ENCODE measurements around the gene CDK8.
"Not testable (repeated sequence)": the region's sequence is repeated elsewhere in the genome, so short reads cannot be mapped to it uniquely, and the experiment has no call there.

The CDK8 gene

GRCh38 chr13:26253787-26254582, at the start of gene CDK8:
TSS of gene CDK8 (plus strand) at chr13:26254129. CDS start at chr13:26254642, 513 bp downstream.
- DNase-seq = peak; percentile 83

GRCh38 chr13:26208287-26208686, 45.6 kb upstream of the CDK8 start:
- no peak for DNase-seq

DNA sequence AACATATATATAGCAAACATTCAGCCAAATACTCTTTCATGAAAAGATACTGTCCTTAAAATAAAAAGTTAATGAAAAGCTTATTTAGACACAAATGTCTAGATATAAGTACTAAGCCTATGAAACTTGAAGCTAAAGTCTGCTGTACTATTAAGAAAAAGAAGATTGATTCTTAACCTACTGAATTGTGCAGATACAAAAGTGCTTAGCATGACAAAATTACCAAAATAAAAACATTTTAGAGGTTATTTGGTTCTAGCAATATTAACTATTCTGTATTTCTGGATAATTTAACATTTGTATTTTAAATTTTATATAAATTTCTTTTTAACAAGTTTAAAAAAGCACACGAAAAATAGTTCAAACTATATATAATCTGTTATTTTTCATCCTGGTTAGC, 40.6 kb upstream of the CDK8 start:
- DNase-seq = no peak

GRCh38 chr13:26213982-26214381, 39.9 kb upstream of the CDK8 start:
- no peak for DNase-seq

- no peak for DNase-seq
Measured at GRCh38 chr13:26216042-26216441, 37.9 kb upstream of the CDK8 start.

DNA sequence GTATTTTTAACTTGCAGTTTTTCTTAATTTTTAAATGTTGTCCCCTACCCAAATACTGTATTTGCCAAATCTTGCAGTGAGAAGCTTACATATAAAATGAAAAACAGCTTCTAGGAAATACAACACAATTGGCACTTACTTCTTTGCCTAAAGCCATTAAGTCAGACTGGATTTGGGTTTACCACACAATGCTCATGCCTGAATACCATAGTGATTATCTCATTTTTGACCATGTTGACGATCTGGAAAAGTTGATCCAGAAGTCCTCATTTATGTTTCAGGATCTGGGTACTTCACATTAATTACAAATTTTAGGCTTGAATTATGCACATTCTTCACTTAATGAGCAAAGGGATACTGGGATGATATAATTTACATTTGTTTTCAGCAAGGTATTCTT, 34.2 kb upstream of the CDK8 start:
- DNase-seq = no peak

DNA sequence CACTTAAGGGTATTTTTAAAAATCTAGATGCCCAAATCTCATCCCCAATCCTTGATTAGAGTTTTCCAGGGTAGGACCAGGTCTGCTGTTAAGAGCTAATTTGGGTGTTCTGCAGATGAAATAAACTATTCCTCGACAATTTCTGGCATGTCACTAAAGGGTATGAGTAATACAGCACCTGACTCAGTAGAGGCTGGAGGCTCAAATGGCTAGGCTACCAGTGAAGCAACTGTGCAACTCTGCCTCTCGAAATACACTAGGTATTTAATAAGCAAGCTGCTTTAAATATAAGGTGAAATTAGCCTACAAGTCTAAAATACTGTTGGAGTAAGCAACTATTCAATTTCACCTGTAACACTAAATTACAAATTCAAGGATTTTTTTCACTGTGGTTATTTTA, 33.4 kb upstream of the CDK8 start:
- no peak for DNase-seq

DNA sequence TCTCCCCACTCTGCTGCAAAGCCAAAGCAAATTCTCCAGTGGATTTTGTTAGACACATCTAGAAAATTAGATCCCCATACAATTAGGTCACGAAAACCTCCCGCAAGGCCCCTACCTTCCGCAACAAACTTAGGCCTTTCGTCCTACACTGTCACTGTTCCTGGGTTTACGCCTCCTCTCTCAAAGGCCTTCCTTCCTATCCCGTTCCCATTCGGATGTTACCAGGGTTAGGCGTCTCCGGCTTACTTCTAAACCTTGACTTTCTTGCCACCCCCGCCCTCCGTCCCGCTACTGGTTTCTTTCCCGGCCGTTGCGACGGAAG, 32.6 kb upstream of the CDK8 start:
- DNase-seq = no peak

GRCh38 chr13:26221721-26222519, 32.0 kb upstream of the CDK8 start, which contains the start of gene RNF6:
TSS of gene RNF6 (minus strand) at chr13:26222314. CDS start at chr13:26219649, 2,665 bp downstream.
- DNase-seq = peak; percentile 91

GRCh38 chr13:26222520-26223046, 31.3 kb upstream of the CDK8 start:
- DNase-seq = peak; percentile 74

GRCh38 chr13:26225896-26226617, 27.9 kb upstream of the CDK8 start:
- DNase-seq = no peak

- no peak for DNase-seq
Measured at GRCh38 chr13:26227166-26227971, 26.6 kb upstream of the CDK8 start.

DNA sequence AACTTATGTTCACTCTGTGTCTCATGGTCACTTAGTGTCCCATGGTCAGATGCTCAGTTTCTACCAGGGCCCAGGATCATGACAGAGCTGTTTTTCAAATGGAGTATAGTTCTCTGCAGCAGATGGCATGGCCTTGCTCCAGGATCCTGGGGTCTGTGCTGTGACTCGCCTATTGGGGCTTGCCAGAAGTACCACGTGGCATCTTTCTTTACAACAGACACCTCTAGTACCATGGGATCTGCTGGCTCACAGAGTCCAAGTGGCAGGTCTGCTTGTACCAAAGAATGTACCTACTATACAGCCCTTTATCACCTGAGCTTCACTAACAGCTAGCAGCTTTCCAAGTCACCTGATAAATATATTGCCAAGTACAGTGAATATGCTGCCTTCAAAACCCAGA, 25.8 kb upstream of the CDK8 start:
- peak; percentile 86 for DNase-seq

DNA sequence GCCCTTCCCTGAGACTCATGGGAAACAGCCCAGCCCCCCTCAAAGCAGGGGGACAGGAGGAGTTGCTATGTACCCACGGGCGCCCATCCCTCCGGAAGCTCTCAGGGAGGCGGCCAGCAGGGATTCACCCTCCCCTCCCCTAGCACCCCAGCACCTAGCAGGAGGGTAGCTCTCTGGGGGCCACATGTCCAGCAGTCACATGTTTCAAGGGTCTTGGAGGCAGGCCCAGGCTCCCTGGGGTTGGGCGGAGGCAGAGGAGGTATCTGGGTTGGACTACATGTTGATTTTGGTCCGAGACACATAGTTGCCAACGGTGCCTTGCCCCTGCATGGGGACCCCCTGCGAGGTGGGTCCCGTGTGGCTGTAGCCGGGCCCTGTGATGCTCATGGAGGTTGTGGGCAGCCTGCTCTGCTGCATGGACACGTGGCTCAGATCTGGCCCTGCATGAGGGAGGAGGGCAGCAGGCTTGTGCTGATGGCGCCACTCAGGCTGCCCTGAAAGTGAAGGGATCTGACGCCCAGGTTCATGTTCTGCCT, 24.8 kb upstream of the CDK8 start:
- DNase-seq = no peak

DNA sequence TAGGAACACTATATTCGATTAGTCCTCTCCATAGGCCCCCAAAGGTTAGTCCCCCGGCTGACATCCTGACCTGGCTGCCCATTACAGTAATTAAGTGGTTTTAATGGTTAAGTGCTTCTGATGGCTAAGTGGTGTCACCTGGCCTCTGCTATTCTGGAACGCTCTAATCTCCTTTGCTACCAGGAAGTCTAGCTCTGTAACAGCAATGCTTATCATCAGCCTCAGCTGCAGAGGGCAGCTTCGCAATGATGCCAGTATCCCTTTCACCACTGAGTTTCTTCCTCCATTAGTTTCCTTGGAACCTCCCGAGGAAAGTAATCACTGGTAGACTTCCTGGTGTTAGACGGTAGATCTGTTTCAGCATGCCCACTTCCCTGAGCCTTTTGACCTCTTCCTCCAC, 23.2 kb upstream of the CDK8 start:
- no peak for DNase-seq

DNA sequence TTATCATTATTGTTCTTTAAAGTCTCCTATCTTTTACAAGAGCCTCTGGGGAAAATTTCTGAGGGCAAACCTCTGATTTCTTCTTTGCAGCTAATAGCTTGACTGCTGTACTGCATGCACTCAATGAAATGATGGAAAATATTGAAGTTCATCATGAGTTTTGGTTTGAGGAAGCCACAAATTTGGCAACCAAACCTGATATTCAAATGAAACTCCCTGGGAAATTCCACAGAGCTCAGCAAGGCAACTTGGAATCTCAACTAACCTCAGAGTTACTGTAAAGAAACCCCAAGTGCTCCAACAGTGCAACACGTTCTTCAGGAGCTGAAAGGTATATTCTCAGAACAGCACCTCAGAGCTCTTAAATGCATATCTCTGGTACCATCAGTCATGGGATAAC, 17.6 kb upstream of the CDK8 start:
- DNase-seq = no peak

- DNase-seq = no peak
Measured at GRCh38 chr13:26246154-26246553, 7.8 kb upstream of the CDK8 start.

GRCh38 chr13:26247011-26247410, 6.9 kb upstream of the CDK8 start:
- peak; percentile 18 for DNase-seq

GRCh38 chr13:26247608-26248007, 6.3 kb upstream of the CDK8 start:
- DNase-seq = no peak

DNA sequence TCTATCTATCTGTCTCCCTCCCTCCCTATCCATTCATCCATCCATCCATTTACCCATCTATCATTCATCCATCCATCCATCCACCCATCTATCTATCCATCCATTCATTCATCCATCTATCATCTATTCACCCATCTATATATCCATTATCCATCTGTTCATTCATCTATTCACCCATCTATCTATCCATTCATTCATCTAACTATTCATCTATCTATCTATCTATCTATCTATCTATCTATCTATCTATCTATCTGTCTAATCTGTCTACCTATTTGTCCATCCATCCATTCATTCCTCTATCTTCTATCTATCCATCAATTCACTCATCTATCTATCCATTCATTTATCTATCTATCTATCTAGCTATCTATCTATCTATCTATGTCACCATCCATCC, 4.4 kb upstream of the CDK8 start:
- DNase-seq = no peak

DNA sequence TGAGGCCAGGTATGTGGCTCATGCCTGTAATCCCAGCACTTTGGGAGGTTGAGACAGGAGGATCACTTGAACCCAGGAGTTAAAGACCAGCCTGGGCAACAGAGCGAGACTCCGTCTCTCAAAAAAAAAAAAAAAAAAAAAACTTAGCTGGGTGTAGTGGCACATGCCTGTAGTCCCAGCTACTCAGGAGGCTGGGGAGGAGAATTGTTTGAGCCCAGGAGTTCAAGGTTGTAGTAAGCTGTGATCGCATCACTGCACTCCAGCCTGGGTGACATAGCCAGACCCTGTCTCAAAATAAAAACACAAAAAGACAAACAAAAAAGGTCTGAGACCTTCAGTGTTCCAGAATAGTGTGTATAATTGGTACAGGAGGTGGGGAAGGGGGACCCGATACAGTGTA, 1.9 kb upstream of the CDK8 start:
- not testable (repeated sequence) for DNase-seq

DNA sequence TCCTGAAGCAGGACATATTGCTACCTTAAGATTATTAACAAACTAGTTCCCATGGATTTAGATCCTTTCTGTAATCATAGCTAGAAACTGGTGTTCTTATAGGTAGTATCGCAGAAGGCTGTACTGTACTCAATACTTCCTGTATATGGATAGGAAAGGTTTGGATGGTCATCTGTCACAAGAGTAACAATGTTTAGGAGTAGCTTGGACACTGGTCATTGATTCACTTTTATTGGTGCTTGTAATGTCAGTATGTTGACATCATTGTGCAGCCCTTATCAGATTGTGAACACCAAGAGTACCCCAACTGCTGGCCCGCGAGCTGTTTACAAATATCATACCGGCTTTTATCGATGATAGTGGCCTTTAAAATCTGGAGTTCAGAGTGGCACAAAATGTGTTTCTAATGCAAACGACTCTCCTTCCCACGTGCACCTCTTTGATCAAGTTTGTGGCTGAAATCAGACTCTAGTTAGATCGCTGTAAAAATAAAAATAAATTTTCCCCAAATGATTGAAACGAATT, 605 bp upstream of the CDK8 start:
- DNase-seq = no peak
